ENCODE results near the gene KLHDC3. TPM values are rescaled to one million over a fixed set of nuclear protein-coding genes. Genes with fewer than 3 reads are reported as not detected.

KLHDC3 gene
- total and polyA plus RNA-seq, 2 of the 13 experiments (the other 11 are each of a cell fraction or from before 2014, with no cell fraction given) = 78.3 to 91.5 TPM

- TF ChIP-seq BCL3 (CRISPR knock-in tag; IDR thresholded peaks at IDR 0.05) (peak; percentile 71; the same call in 1 of the 2 replicates), MED13 (CRISPR knock-in tag; IDR thresholded peaks at IDR 0.05) (peak; percentile 57; the same call in 1 of the 2 replicates), ZNF10 (CRISPR knock-in tag; IDR thresholded peaks at IDR 0.05; ENCODE audit: borderline replicate concordance, low read depth) (no peak), THAP11 (CRISPR knock-in tag; IDR thresholded peaks at IDR 0.05) (peak; percentile 90), TBP (CRISPR knock-in tag; IDR thresholded peaks at IDR 0.05) (0 out of 2 replicates have a peak, but pooled peaks have one; percentile 60), BRD4 (CRISPR knock-in tag; IDR thresholded peaks at IDR 0.05) (peak; percentile 89), ZBTB38 (CRISPR knock-in tag; IDR thresholded peaks at IDR 0.05) (peak; percentile 60), ZUFSP (CRISPR knock-in tag; IDR thresholded peaks at IDR 0.05; ENCODE audit: borderline replicate concordance) (no peak), ADNP (CRISPR knock-in tag; IDR thresholded peaks at IDR 0.05) (no peak), MBD4 (IDR thresholded peaks at IDR 0.05; ENCODE audit: borderline replicate concordance, low read length) (no peak), PBX2 (CRISPR knock-in tag; IDR thresholded peaks at IDR 0.05) (no peak), RNF219 (CRISPR knock-in tag; IDR thresholded peaks at IDR 0.05) (no peak), ZKSCAN8 (CRISPR knock-in tag; IDR thresholded peaks at IDR 0.05; ENCODE audit: borderline replicate concordance) (no peak), AFF4 (CRISPR knock-in tag; IDR thresholded peaks at IDR 0.05) (no peak), FUBP1 (CRISPR knock-in tag; IDR thresholded peaks at IDR 0.05; ENCODE audit: borderline replicate concordance) (no peak), HNRNPL (IDR thresholded peaks at IDR 0.05; ENCODE audit: low read depth, low read length) (0 out of 2 replicates have a peak, but pooled peaks have one; percentile 70)
These were observed 7.4 kb downstream of the KLHDC3 start, which contains the start of gene RRP36 (continued) for GRCh38 chr6:43021270-43022047.
